Liver (tissue), 9 donors: ENCODE measurements around the gene CDC42BPA. TPM values are rescaled to one million over a fixed set of nuclear protein-coding genes. Genes with fewer than 3 reads are reported as not detected.

Experiments used
- DNase-seq: peaks from one replicate; pipeline ENCODE4 v3.0.0-alpha.2; 2017; ENCODE audit warnings: low spot score
- H3K27ac ChIP-seq, 2 donors: one replicate each; pipeline ENCODE4 v1.7.0; 2013; ENCODE audit warnings: inconsistent platforms in 2 of 2, low read length in 2 of 2, control low read depth in 1 of 2, low read depth in 1 of 2, mild to moderate bottlenecking in 1 of 2
- H3K27me3 ChIP-seq, 4 donors: one replicate each; pipeline versions ENCODE4 v1.6.1 to v1.7.0; 2013; ENCODE audit warnings: low read length in 3 of 4, inconsistent platforms in 1 of 4, mild to moderate bottlenecking in 1 of 4, moderate library complexity in 1 of 4; ENCODE audit not compliant: control insufficient read depth in 4 of 4, insufficient read depth in 4 of 4
- H3K36me3 ChIP-seq, 4 donors: one replicate each; pipeline versions ENCODE4 v1.6.1 to v1.7.0; 2013; ENCODE audit warnings: low read length in 3 of 4, mild to moderate bottlenecking in 3 of 4, low read depth in 1 of 4, moderate library complexity in 1 of 4; ENCODE audit not compliant: control insufficient read depth in 4 of 4, insufficient read depth in 3 of 4
- H3K4me1 ChIP-seq, 4 donors: one replicate each; pipeline versions ENCODE4 v1.6.1 to v1.7.0; 2013; ENCODE audit warnings: low read length in 3 of 4, mild to moderate bottlenecking in 3 of 4, moderate library complexity in 1 of 4; ENCODE audit not compliant: control insufficient read depth in 4 of 4, insufficient read depth in 4 of 4
- H3K4me3 ChIP-seq, 3 donors: one replicate each; pipeline versions ENCODE4 v1.6.1 to v1.7.0; 2013; ENCODE audit warnings: low read length in 3 of 3, control low read depth in 1 of 3, low read depth in 1 of 3, mild to moderate bottlenecking in 1 of 3
- H3K9ac ChIP-seq, 2 donors: one replicate each; pipeline ENCODE4 v1.7.0; 2013; ENCODE audit warnings: low read length in 2 of 2, mild to moderate bottlenecking in 2 of 2, moderate library complexity in 2 of 2, control low read depth in 1 of 2, low read depth in 1 of 2
- H3K9me3 ChIP-seq, 4 donors: one replicate each; pipeline versions ENCODE4 v1.6.1 to v1.7.0; 2013; ENCODE audit warnings: low read length in 3 of 4; ENCODE audit not compliant: control insufficient read depth in 4 of 4
- ATF3 ChIP-seq: IDR thresholded peaks from 2 replicates; pipeline ENCODE4 v1.6.1; 2016; ENCODE audit warnings: antibody characterized with exemption
- CTCF ChIP-seq: fragments of 150-350 bp; IDR thresholded peaks from 2 replicates; pipeline ENCODE4 v1.5.1; 2017; ENCODE audit warnings: improper control_type of control experiment, low read depth, low read length; ENCODE audit not compliant: missing input control
- EGR1 ChIP-seq, 2 donors: IDR thresholded peaks; 2 replicates each; pipeline ENCODE4 v1.6.1; 2016 to 2018; ENCODE audit warnings: antibody characterized with exemption in 2 of 2, low read depth in 2 of 2
- FOXA2 ChIP-seq: IDR thresholded peaks from 2 replicates; pipeline ENCODE4 v1.6.1; 2016; ENCODE audit warnings: antibody characterized with exemption
- GABPA ChIP-seq, 2 donors: IDR thresholded peaks in 1 of 2; conservative IDR thresholded peaks in 1 of 2; 2 replicates each; pipeline ENCODE4 v1.6.1; 2016; ENCODE audit warnings: antibody characterized with exemption in 2 of 2, mild to moderate bottlenecking in 1 of 2, moderate library complexity in 1 of 2
- HNF4A ChIP-seq, 2 donors: conservative IDR thresholded peaks; 2 replicates each; pipeline ENCODE4 v1.6.1; 2016; ENCODE audit warnings: antibody characterized with exemption in 2 of 2, mild to moderate bottlenecking in 2 of 2
- HNF4G ChIP-seq: IDR thresholded peaks from 2 replicates; pipeline ENCODE4 v1.6.1; 2016; ENCODE audit warnings: antibody characterized with exemption
- JUND ChIP-seq, 2 donors: IDR thresholded peaks; 2 replicates each; pipeline ENCODE4 v1.6.1; 2016; ENCODE audit warnings: antibody characterized with exemption in 2 of 2
- MAX ChIP-seq: IDR thresholded peaks from 2 replicates; pipeline ENCODE4 v1.6.1; 2016; ENCODE audit warnings: antibody characterized with exemption
- NR2F2 ChIP-seq: IDR thresholded peaks from 2 replicates; pipeline ENCODE4 v1.6.1; 2016; ENCODE audit warnings: antibody characterized with exemption
- RAD21 ChIP-seq, 2 donors: IDR thresholded peaks; 2 replicates each; pipeline ENCODE4 v1.6.1; 2016; ENCODE audit warnings: antibody characterized with exemption in 2 of 2, mild to moderate bottlenecking in 2 of 2
- REST ChIP-seq: IDR thresholded peaks from 2 replicates; pipeline ENCODE4 v1.6.1; 2016; ENCODE audit warnings: antibody characterized with exemption, mild to moderate bottlenecking
- RXRA ChIP-seq, 2 donors: IDR thresholded peaks; 2 replicates each; pipeline ENCODE4 v1.6.1; 2017 to 2018; ENCODE audit warnings: antibody characterized with exemption in 2 of 2, mild to moderate bottlenecking in 1 of 2
- SP1 ChIP-seq: IDR thresholded peaks from 2 replicates; pipeline ENCODE4 v1.6.1; 2018; ENCODE audit warnings: antibody characterized with exemption, mild to moderate bottlenecking
- TAF1 ChIP-seq: conservative IDR thresholded peaks from 2 replicates; pipeline ENCODE4 v1.6.1; 2016; ENCODE audit warnings: antibody characterized with exemption, mild to moderate bottlenecking
- ZBTB33 ChIP-seq: IDR thresholded peaks from 2 replicates; pipeline ENCODE4 v1.6.1; 2016; ENCODE audit warnings: antibody characterized with exemption
- WGBS: extraction: QIAGEN DNeasy Blood & Tissue Kit; methylation state at CpG from one replicate; pipeline ENCODE4 v1.1.7; 2013; 5-methylcytosine and 5-hydroxymethylcytosine counted together
- polyA plus RNA-seq, 2 donors: library from polyadenylated mRNA; stranded (reverse) in 1 of 2; unstranded in 1 of 2; fragments of 200-250 nt in 1 of 2; fragments of >200 nt in 1 of 2; fragmentation: Nextera tagmentation in 1 of 2; extraction: Ambion mirVana in 1 of 2; gene quantifications; one replicate each; pipeline versions ENCODE4 v1.2.1 to v1.2.3, GENCODE V29; 2013 to 2015
- total RNA-seq, 2 donors: library from RNA; depleted of rRNA; stranded (reverse); fragments of >200 nt; gene quantifications; one replicate each; pipeline ENCODE4 v1.2.3, GENCODE V29; 2014
- donor health status: healthy.
- donor health status: healthy.
- donor health status: healthy.
- donor health status: healthy.
- donor health status: healthy.

CDC42BPA gene
- total and polyA plus RNA-seq, 4 donors, result 5.8 to 39.9 (median 24.3) TPM

- no peak overlapping the region for H3K4me3 ChIP-seq
- H3K4me1 ChIP-seq, result no peaks in the 10 kb centered on the region
- WGBS, result 84% methylated on average over 4 of the region's 4 CpGs
- no peak for DNase-seq
- no peak overlapping the region for H3K9ac ChIP-seq
- H3K27me3 ChIP-seq, result no peaks in the 10 kb centered on the region
- no peak overlapping the region for H3K27ac ChIP-seq
- H3K9me3 ChIP-seq, result no peaks in the 10 kb centered on the region
- TF ChIP-seq JUND (IDR thresholded peaks at IDR 0.05) (no peak), GABPA (IDR thresholded peaks at IDR 0.05 in 1 of 2, conservative IDR thresholded peaks at IDR 0.05 in 1 of 2) (no peak), SP1 (no peak), ATF3 (no peak), CTCF (no peak), REST (no peak), EGR1 (IDR thresholded peaks at IDR 0.05; ENCODE audit: low read depth in 2 of 2) (no peak)
- H3K36me3 ChIP-seq, result peaks cover 0 to 16% (median 9%) of the 10 kb centered on the region in 4 donors
Observed at GRCh38 chr1:227070638-227071285, 247.5 kb downstream of the CDC42BPA start.

- no peak for DNase-seq
- Histone ChIP-seq H3K4me3 (no peak overlapping the region), H3K4me1 (no peaks in the 10 kb centered on the region), H3K27me3 (no peaks in the 10 kb centered on the region), H3K27ac (no peak overlapping the region), H3K9ac (no peak overlapping the region), H3K9me3 (no peaks in the 10 kb centered on the region), H3K36me3 (peaks cover 0 to 17% (median 10%) of the 10 kb centered on the region in 4 donors)
- 94% methylated on average over 2 of the region's 2 CpGs for WGBS
- TF ChIP-seq JUND (IDR thresholded peaks at IDR 0.05), result no peak
- no peak for TF ChIP-seq HNF4G
- no peak for TF ChIP-seq ATF3
- TF ChIP-seq RAD21 (IDR thresholded peaks at IDR 0.05), result no peak
- TF ChIP-seq NR2F2, result no peak
- no peak for TF ChIP-seq TAF1
- no peak for TF ChIP-seq CTCF
- TF ChIP-seq EGR1 (IDR thresholded peaks at IDR 0.05; ENCODE audit: low read depth in 2 of 2), result no peak
- no peak for TF ChIP-seq ZBTB33
- no peak for TF ChIP-seq FOXA2
- no peak for TF ChIP-seq RXRA (IDR thresholded peaks at IDR 0.05)
- TF ChIP-seq GABPA (IDR thresholded peaks at IDR 0.05 in 1 of 2, conservative IDR thresholded peaks at IDR 0.05 in 1 of 2), result no peak
- TF ChIP-seq SP1, result no peak
- no peak for TF ChIP-seq REST
- TF ChIP-seq HNF4A (conservative IDR thresholded peaks at IDR 0.05), result no peak
- TF ChIP-seq MAX, result no peak
Observed at GRCh38 chr1:227069490-227069889, 248.8 kb downstream of the CDC42BPA start.
